HUES6 (cell line): Measurements from ENCODE around the gene CFAP300.

Experiments used
- H3K27ac ChIP-seq: 2 replicates; pipeline ENCODE4 v1.7.0; 2013; ENCODE audit warnings: low read depth, mild to moderate bottlenecking, low read length, inconsistent platforms
- H3K27me3 ChIP-seq: 2 replicates; pipeline ENCODE4 v1.6.1; 2013; ENCODE audit warnings: low read length; ENCODE audit not compliant: control insufficient read depth, insufficient read depth
- H3K36me3 ChIP-seq: 2 replicates; pipeline ENCODE4 v1.6.1; 2013; ENCODE audit warnings: low read length; ENCODE audit not compliant: control insufficient read depth, insufficient read depth
- H3K4me1 ChIP-seq: 2 replicates; pipeline ENCODE4 v1.6.1; 2013; ENCODE audit warnings: low read length; ENCODE audit not compliant: control insufficient read depth, insufficient read depth
- H3K4me3 ChIP-seq: 2 replicates; pipeline ENCODE4 v1.5.1; 2013; ENCODE audit warnings: low read depth, low read length
- H3K9ac ChIP-seq: one replicate; pipeline ENCODE4 v1.6.1; 2013; ENCODE audit warnings: mild to moderate bottlenecking, low read length
- H3K9me3 ChIP-seq: 2 replicates; pipeline ENCODE4 v1.6.1; 2013; ENCODE audit warnings: low read depth, low read length; ENCODE audit not compliant: control insufficient read depth, insufficient read depth

CFAP300 gene

GRCh38 chr11:102079625-102080024 lies 32.4 kb downstream of the CFAP300 start:
- H3K27ac ChIP-seq = no peak overlapping the region
- H3K36me3 ChIP-seq = no peaks in the 10 kb centered on the region
- no peaks in the 10 kb centered on the region for H3K4me1 ChIP-seq
- no peak overlapping the region for H3K9ac ChIP-seq
- H3K4me3 ChIP-seq = no peak overlapping the region
- H3K27me3 ChIP-seq = no peaks in the 10 kb centered on the region
- H3K9me3 ChIP-seq = no peaks in the 10 kb centered on the region

- no peak overlapping the region for H3K27ac ChIP-seq
- no peak overlapping the region for H3K9ac ChIP-seq
- H3K4me1 ChIP-seq = no peaks in the 10 kb centered on the region; the same call in 1 of the 2 replicates
- no peaks in the 10 kb centered on the region for H3K27me3 ChIP-seq
- H3K9me3 ChIP-seq = no peaks in the 10 kb centered on the region
- H3K4me3 ChIP-seq = no peak overlapping the region
- no peaks in the 10 kb centered on the region for H3K36me3 ChIP-seq
Observed at GRCh38 chr11:102081313-102081712, 34.1 kb downstream of the CFAP300 start.

GRCh38 chr11:102085864-102086551 lies 38.8 kb downstream of the CFAP300 start:
- Histone ChIP-seq H3K4me3 (no peak overlapping the region), H3K36me3 (no peaks in the 10 kb centered on the region), H3K4me1 (no peaks in the 10 kb centered on the region; the same call in 1 of the 2 replicates), H3K27me3 (no peaks in the 10 kb centered on the region), H3K27ac (no peak overlapping the region), H3K9me3 (no peaks in the 10 kb centered on the region), H3K9ac (no peak overlapping the region)

GRCh38 chr11:102097186-102097585 lies 49.9 kb downstream of the CFAP300 start:
- H3K4me3 ChIP-seq = no peak overlapping the region
- no peaks in the 10 kb centered on the region for H3K4me1 ChIP-seq
- H3K36me3 ChIP-seq = no peaks in the 10 kb centered on the region
- no peaks in the 10 kb centered on the region for H3K9me3 ChIP-seq
- H3K27ac ChIP-seq = no peak overlapping the region
- H3K27me3 ChIP-seq = no peaks in the 10 kb centered on the region
- H3K9ac ChIP-seq = no peak overlapping the region

- H3K27ac ChIP-seq = no peak overlapping the region
- no peaks in the 10 kb centered on the region for H3K36me3 ChIP-seq
- no peaks in the 10 kb centered on the region for H3K27me3 ChIP-seq
- no peak overlapping the region for H3K9ac ChIP-seq
- no peaks in the 10 kb centered on the region for H3K4me1 ChIP-seq
- H3K4me3 ChIP-seq = no peak overlapping the region
- no peaks in the 10 kb centered on the region for H3K9me3 ChIP-seq
Observed at GRCh38 chr11:102099755-102100154, 52.5 kb downstream of the CFAP300 start.

- Histone ChIP-seq H3K27ac (no peak overlapping the region), H3K9me3 (no peaks in the 10 kb centered on the region), H3K36me3 (no peaks in the 10 kb centered on the region), H3K9ac (no peak overlapping the region), H3K27me3 (peaks cover 4% of the 10 kb centered on the region; the same call in 1 of the 2 replicates), H3K4me1 (peaks cover 9% of the 10 kb centered on the region), H3K4me3 (peak overlapping the region; percentile 82)
Observed at GRCh38 chr11:102108734-102109440, 61.6 kb downstream of the CFAP300 start.

- Histone ChIP-seq H3K4me3 (peak within 1 kb of the TSS; percentile 82), H3K27ac (peak within 1 kb of the TSS; percentile 100), H3K9ac (peak within 1 kb of the TSS; percentile 98), H3K4me1 (peaks cover 21% of the 10 kb centered on the region), H3K36me3 (no peaks in the 10 kb centered on the region), H3K9me3 (no peaks in the 10 kb centered on the region), H3K27me3 (peaks cover 4% of the 10 kb centered on the region; the same call in 1 of the 2 replicates)
Observed at GRCh38 chr11:102109896-102110760, 62.9 kb downstream of the CFAP300 start, which contains the start of gene YAP1. Gene YAP1, plus strand, starts transcription at chr11:102110447. Its CDS starts 402 bp downstream, at chr11:102110849.

GRCh38 chr11:102110761-102111010 lies 63.4 kb downstream of the CFAP300 start:
- no peaks in the 10 kb centered on the region for H3K9me3 ChIP-seq
- H3K36me3 ChIP-seq = no peaks in the 10 kb centered on the region
- H3K27ac ChIP-seq = peak overlapping the region; percentile 100
- H3K4me3 ChIP-seq = peak overlapping the region; percentile 82
- H3K4me1 ChIP-seq = peaks cover 27% of the 10 kb centered on the region
- H3K27me3 ChIP-seq = peaks cover 4% of the 10 kb centered on the region; the same call in 1 of the 2 replicates
- H3K9ac ChIP-seq = peak overlapping the region; percentile 98

- H3K36me3 ChIP-seq = no peaks in the 10 kb centered on the region
- H3K27ac ChIP-seq = peak overlapping the region; percentile 100
- no peaks in the 10 kb centered on the region for H3K9me3 ChIP-seq
- H3K9ac ChIP-seq = peak overlapping the region; percentile 98
- peak overlapping the region; percentile 82 for H3K4me3 ChIP-seq
- peaks cover 32% of the 10 kb centered on the region for H3K4me1 ChIP-seq
- H3K27me3 ChIP-seq = peaks cover 4% of the 10 kb centered on the region; the same call in 1 of the 2 replicates
Observed at GRCh38 chr11:102111011-102111786, 64.0 kb downstream of the CFAP300 start.

GRCh38 chr11:102111787-102112508 lies 64.7 kb downstream of the CFAP300 start:
- Histone ChIP-seq H3K9me3 (no peaks in the 10 kb centered on the region), H3K4me1 (peaks cover 40% of the 10 kb centered on the region), H3K36me3 (no peaks in the 10 kb centered on the region), H3K27me3 (peaks cover 4% of the 10 kb centered on the region; the same call in 1 of the 2 replicates), H3K9ac (peak overlapping the region; percentile 94), H3K27ac (peak overlapping the region; percentile 100), H3K4me3 (peak overlapping the region; percentile 82)
